Measurements from ENCODE around the gene SPSB3.

Gene SPSB3

DNA sequence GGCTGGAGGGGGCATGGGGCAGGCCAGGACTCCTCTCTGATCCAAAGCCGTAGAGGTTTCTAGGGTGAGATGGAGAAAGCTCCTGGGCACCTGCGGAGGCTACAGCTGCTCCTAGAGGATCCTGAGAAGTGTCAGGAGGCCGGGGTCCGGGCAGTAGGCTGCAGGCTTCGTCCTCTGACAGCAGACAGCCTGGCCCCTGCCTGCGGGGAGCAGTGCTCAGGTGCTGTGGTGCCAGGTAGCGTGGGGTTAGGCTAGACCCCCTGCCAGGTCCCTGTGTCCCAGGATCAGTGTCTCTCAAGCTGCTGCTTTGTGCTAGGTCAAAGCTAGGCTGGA lies 8.0 kb downstream of the SPSB3 start:
- peak overlapping the region; percentile 98 for H3K4me3 ChIP-seq
- TF ChIP-seq, protein P1, sequence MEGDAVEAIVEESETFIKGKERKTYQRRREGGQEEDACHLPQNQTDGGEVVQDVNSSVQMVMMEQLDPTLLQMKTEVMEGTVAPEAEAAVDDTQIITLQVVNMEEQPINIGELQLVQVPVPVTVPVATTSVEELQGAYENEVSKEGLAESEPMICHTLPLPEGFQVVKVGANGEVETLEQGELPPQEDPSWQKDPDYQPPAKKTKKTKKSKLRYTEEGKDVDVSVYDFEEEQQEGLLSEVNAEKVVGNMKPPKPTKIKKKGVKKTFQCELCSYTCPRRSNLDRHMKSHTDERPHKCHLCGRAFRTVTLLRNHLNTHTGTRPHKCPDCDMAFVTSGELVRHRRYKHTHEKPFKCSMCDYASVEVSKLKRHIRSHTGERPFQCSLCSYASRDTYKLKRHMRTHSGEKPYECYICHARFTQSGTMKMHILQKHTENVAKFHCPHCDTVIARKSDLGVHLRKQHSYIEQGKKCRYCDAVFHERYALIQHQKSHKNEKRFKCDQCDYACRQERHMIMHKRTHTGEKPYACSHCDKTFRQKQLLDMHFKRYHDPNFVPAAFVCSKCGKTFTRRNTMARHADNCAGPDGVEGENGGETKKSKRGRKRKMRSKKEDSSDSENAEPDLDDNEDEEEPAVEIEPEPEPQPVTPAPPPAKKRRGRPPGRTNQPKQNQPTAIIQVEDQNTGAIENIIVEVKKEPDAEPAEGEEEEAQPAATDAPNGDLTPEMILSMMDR (IDR thresholded peaks at IDR 0.05): no peak
- peak overlapping the region in 1 of 2 donors; percentile 91 for H3K27ac ChIP-seq
- DNase-seq (ENCODE audit: low spot score): no peak

GRCh38 chr16:1773703-1774447 lies 8.5 kb downstream of the SPSB3 start:
- DNase-seq (ENCODE audit: low spot score): no peak
- TF ChIP-seq, protein P1 (IDR thresholded peaks at IDR 0.05): no peak
- H3K27ac ChIP-seq: peak overlapping the region; percentile 76 to 91
- H3K4me3 ChIP-seq: peak overlapping the region; percentile 98

DNA sequence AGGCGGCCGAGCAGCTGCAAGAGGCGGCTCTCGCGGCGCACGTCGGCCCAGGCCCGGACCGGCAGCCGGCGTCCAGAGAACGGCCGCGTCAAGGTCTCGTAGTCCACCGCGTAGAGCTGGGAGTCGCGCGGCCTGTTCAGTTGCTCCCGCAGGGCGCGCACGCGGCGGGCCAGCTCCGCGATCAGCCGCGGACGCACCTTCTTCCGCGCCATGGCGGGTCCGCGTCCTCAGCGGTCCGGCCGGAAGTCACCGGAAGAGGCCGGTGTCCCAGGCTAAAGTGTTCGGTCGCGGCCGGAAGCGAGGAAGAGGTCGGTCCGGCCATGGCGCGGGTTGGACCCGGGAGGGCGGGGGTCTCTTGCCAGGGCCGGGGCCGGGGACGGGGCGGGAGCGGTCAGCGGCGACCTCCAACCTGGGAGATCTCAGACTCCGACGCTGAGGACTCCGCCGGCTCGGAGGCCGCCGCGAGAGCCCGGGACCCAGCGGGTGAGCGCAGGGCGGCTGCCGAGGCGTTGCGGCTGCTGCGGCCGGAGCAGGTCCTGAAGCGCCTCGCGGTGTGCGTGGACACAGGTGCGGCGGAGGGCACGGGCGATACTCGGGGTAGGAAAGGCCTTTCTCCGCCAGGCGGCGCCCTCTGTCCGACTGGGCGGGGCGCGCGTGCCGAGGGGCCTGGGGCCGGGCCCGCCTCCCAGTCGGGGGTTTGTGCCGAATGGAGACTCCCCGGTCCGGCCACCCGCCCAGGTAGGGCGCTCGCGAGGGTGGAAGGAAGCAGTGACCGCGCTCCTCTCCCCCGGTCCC lies 9.3 kb downstream of the SPSB3 start, which contains the start of gene MRPS34:
Gene MRPS34, minus strand, starts transcription at position 227 of the 795 bp plus-strand sequence. Its CDS starts 15 bp downstream, at position 212.
- no peak for DNase-seq (ENCODE audit: low spot score)
- Histone ChIP-seq H3K27ac (peak within 1 kb of the TSS; percentile 82 to 91), H3K4me3 (peak within 1 kb of the TSS; percentile 98)
- TF ChIP-seq, protein P1 (IDR thresholded peaks at IDR 0.05): peak; percentile 68

DNA sequence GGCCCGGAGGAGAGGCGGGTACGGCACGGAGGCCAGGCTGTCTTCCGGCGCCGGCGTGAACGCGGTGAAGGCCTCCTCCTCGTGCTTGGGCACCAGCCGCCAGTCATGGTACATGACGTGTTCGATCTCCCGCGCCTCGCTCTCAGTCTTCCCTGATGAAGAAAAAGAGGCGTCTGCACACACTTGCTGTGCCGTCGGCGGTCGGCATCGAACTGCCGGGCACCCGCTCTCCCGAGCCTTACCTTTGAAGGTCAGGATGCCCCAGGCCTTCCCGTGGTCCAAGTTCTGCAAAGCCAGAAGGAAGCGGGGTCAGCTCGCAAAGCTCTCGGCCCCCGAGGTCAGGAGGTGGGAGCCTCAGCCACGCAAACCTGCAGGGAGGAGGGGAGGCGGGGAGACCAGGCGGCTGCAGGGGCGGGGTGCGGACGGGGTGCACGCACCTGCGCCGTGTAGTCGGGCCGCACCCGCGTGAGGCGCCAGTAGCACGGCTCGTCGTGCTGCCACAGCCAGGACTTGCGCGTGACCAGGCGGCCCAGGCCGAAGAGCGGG lies 9.9 kb downstream of the SPSB3 start, which contains the start of gene EME2:
Gene EME2, plus strand, starts transcription at position 449 of the 546 bp plus-strand sequence. CDS start 418 bp downstream, outside the sequence.
- peak within 1 kb of the TSS; percentile 82 to 91 for H3K27ac ChIP-seq
- H3K4me3 ChIP-seq: peak within 1 kb of the TSS; percentile 98
- no peak for DNase-seq (ENCODE audit: low spot score)
- TF ChIP-seq, protein P1 (IDR thresholded peaks at IDR 0.05): no peak

- peak overlapping the region; percentile 98 for H3K4me3 ChIP-seq
- H3K27ac ChIP-seq: peak overlapping the region; percentile 82 to 91
- DNase-seq (ENCODE audit: low spot score): no peak
- TF ChIP-seq, protein P1 (IDR thresholded peaks at IDR 0.05): no peak
Observed at GRCh38 chr16:1771864-1772361, 10.5 kb downstream of the SPSB3 start.

DNA sequence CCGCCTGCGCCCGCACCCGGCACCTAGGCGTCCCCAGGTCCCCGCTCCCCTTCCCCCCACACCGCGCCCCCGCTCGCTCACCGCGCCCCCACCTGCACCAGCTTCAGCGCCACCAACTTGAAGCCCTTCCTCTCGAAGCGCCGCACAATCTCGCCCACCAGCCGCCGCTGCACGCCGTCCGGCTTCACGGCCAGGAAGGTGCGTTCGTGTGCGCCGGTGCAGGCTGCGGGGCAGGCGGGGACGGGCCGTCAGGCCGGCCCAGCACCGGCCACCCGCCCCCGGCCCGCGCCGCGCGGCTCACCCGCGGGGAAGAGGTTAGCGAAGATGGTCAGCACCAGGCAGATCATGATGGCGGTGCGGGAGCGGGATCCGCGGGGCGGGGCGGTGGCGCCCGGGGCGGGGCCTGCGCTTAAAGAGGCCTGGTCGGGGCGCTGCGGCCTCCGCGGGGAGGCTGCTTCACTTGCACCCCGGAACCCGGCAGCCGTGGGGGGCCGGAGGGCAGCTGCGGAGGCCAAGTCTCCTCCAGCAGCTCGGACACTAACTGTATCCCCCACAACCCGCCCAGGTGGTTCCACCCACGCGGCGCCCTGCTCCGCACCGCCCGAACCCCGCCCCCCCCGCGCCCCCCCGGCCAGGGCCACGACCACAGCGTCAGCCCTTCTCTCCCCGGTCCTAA lies 11.0 kb downstream of the SPSB3 start, which contains the start of gene NME3:
Gene NME3, minus strand, starts transcription at position 356 of the 676 bp plus-strand sequence. Its CDS starts 9 bp downstream, at position 347.
- DNase-seq (ENCODE audit: low spot score): no peak
- TF ChIP-seq, protein P1 (IDR thresholded peaks at IDR 0.05): no peak
- Histone ChIP-seq H3K27ac (peak within 1 kb of the TSS; percentile 82 to 91), H3K4me3 (peak within 1 kb of the TSS; percentile 98)
